Activated CD4-positive, alpha-beta T cell treated with anti-CD3 and anti-CD28 coated beads, Interleukin-10, Interleukin-2, amounts not matched to agents 100 ng/mL and 50 ng/mL, durations not matched to agents 16 hours and 8 hours (primary cell): ENCODE data around the gene TBCCD1.
"Not testable (repeated sequence)": the region's sequence is repeated elsewhere in the genome, so short reads cannot be mapped to it uniquely, and the experiment has no call there.

Experiments used
- DNase-seq: peaks from one replicate; pipeline ENCODE4 v3.0.0-alpha.2; 2020

TBCCD1 gene

DNA sequence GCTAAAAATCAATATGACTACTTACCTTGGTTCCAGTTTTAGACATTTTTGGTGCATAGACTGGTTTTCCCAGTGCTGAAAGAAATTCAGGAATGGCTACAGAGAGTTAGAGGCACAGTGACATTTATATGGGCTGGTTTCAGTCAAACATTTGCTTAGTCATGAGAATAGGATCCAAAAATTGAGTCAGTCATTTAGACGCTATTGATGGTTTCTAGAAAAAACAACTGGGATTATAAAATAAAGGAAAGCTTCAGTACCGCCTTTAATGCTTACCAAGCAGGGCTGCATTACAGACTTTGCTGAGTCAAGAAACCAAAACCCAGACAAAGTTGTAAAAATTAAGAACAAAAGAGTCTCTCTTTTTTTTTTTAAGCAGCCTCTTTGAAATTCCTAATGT lies 22.9 kb downstream of the TBCCD1 start, which contains the start of gene CRYGS:
Gene CRYGS (minus strand): TSS at position 100 of the 400 bp plus-strand sequence. CDS start 54 bp downstream, at position 46.
- no peak for DNase-seq

DNA sequence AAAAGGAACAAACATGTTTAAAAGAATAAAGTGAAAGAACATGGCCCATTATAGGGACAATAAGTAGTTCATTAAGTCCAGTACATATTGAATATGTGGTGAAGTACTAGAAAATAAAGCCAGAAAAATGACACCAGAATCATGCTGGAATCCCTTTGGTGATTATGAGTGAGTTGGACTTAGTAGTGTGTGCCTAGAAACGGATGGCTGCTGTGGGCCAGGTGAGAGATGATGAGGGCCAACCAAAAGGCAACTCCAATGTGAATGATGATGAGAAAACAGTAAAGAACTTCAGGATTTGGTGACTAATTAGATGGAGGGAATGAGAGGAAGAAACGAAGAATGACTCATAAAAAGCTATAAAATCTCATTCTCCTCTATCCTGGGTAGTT lies 26.3 kb downstream of the TBCCD1 start:
- no peak for DNase-seq

DNA sequence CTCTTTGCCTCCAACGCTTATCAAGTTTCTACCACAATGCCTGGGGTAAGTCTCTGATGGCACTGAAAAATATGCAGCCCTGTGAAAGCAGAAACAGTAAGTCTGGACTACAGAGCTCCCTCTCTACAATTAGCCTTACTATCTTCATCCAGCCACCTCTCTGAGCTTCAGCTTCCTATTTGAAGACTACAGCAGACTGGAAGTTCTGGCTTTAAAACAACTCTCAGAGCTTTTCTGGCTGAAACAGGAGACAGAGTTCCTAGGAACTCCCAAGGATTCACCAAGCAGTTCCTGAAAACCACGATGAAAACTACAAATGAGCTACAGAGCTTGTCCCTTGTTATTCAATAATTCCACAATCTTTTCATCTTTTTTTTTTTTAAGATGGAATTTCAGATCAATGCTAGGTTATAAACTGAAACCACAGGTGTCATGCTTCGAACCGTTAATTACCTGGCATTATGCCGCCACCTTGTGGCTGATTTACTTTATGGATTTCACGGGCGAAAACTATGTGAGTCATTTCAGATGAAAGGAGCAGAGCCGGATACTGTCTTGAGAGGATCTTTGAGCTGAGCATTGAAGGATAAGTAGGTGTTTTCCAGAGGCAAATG lies 26.8 kb downstream of the TBCCD1 start:
- DNase-seq = peak; percentile 90

DNA sequence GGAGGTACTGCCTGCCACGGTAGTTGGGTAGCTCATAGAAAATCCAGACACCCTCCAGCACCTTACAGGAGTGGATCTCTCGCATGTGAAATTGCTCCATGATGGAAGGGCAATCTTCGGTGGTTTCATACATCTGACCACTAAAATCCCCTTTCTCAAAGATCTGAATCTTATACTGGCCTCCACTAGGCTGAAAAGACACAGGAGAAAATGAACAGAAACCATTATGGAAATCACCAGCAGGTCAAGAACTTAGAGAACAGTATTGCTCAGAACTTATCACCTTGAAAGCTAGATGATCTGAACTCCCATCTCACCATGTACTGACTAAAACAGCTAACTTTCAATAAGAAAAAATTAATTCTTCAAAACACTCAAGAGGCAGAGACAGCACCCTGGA lies 28.4 kb downstream of the TBCCD1 start:
- DNase-seq = no peak

DNA sequence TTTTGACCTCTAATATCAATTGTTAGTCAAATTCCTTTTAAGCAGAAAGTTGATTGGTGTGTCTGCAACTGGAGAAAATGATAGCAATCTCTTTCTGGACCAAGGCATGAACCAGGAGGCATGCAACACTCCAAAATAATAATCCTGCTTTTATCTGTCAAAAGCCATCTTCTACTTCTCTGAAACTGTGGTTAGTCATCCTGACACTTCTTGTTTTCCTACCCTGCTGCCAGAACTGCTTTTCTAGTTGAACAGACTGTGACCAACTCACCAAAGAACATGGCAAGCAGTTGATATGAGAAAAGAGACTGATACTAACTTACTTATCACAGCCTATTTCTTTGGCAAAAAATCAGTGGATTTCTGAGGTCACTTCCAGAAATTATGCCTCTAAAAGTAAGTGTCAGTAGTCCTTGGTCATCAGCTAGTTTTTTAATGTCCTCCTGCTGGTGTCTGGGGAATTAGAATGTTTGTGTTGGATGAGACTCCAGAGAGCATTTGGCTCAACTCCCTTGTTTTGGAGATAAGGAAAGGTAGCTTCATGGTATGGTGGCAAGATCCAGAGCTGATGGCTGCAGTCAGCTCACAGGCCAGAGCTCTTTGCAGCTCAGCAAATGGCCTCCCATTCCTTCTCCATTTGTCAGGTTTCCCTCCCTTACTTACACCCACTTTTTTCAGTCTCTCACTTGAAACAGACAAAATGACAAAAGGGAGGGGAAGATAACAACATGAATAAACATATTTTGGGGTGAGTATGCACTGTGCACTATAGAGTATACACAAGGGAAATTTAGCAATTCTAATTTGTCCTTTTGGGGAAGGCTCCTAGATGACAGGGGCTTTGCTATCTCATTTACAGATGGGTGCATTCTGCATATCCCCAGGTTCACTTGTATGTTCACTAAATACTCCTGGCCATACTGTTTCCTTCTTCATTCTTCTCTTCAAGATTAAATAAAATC lies 30.0 kb downstream of the TBCCD1 start:
- DNase-seq = peak; percentile 74

DNA sequence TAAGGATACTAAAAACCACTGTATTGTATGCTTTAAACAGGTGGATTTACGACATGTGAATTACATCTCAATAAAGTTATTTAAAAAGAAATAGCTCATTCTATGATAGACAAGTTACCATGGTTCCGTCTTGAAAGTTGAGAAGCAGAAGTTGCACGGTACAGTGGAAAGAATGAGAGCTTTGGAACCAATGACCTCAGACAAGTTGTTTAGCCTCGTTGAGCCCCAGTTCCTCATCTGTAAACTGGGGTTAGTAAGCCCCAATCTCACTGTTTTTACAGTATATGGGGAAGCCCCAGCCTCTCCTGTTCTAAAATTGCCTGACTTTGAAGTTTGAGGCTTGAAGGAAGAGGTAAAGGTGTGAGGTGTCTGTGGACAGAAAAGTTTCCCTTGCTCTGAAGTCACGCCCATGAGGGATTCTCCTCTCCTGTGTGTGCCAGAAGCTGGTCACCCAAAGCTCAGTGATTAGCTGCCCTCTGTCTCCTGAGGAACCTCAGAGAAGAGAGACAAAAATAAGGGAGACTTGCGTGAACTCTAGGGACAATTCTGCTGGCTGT lies 32.9 kb downstream of the TBCCD1 start:
- peak; percentile 88 for DNase-seq

DNA sequence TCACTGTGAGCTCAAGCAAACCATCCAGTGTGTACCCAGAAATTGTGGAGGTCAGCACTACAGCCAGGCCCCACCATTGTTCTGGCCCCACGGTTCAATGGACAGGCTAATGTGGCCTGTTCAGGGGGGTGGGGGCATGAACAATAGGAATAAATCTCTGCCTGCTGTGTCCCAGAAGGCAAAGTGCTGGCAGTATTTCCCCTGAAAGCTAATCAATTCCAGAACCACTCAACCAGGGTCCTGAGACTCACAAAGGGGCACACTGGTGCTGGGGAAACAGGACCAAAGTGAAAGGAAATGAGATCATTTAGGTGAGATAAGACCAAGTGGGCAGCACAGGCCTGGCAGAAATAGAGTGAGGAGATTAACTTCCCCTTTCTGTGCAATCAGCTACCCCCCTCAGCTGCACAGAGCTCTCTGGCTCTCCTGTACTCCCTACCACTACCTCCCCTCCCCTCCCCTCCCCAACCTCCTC lies 34.5 kb downstream of the TBCCD1 start:
- DNase-seq = no peak

DNA sequence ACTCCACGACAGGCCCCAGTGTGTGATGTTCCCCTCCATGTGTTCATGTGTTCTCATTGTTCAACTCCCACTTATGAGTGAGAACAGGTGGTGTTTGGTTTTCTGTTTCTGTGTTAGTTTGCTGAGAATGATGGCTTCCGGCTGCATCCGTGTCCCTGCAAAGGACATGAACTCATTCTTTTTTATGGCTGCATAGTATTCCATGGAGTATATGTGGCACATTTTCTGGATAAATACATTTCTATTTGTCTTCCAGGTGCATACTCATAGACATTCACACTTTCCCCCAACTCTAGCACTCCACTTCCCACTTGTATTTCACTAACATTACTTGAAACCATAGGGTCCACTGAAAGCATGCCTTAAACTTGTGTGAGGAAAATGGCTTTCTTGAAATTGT lies 35.4 kb downstream of the TBCCD1 start:
- not testable (repeated sequence) for DNase-seq

DNA sequence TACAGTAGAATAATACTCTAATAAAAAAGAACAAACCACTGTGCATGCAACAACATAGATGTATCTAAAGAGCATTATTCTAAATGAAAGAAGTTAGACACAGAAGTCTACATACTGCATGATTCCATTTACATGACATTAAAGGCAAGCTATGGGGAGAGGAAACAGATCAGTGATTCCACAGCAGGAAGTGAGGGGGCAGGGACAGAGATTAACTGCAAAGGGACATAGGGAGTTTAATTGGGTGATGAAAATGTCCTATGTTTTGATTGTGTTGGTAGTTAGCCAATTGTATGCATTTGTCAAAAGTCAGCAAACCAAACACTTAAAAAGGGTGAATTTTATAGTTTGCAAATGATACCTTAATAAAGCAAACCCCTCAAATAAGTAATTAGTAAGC lies 36.7 kb downstream of the TBCCD1 start:
- no peak for DNase-seq

DNA sequence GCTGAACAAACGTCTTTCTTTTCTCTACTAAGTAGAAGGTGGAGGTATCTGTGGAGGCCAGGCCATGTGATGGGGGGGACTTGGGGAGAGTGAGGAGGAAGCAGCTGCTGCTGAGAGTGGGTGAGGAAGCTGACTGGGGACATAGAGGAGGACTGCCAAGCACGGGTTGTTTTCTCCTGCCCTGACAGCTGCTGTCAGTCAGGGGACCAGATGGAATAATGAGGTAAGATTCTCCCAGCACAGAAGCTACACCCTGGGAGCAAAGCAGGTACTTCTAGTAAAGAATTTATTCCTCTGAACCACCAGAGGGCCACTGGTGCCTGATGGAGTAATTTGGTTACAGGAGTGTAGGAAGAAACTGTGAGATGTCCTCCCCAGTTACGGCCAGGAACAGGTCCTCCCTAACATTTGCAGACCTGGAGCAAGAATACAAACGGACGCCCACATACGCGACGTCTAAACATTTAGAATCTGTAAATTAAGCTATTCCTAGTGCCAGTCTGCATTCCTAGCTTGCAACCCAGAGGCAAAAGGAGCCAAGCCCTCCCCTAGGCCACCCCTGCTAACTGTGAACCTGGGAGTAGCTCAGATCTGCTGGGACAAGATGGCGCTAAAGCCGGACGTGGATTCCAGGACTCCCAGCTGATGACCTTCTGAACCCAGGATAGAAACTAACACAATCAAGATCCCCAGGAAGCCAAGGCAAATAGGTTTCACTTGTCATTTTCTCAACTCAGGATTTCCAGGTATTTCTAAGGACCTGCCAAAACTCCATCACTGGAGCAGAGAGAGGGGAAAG lies 37.7 kb downstream of the TBCCD1 start:
- no peak for DNase-seq

DNA sequence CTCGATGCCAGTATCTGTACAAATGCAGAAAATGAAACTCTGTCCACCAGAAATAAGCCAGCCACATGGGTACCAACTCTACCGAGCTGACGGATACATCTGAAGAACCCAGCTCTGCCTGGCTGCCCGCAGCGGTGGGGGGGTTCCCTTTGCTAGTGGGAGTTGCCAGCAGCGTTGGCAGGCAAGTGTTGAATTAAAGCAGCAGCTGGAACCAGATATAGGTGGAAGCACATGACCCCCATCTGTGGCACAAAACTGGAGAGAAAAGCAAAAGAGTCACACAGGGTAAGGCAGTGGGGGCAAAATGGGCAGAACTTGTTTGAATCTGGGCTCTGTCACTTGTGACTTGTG lies 40.9 kb downstream of the TBCCD1 start:
- no peak for DNase-seq

DNA sequence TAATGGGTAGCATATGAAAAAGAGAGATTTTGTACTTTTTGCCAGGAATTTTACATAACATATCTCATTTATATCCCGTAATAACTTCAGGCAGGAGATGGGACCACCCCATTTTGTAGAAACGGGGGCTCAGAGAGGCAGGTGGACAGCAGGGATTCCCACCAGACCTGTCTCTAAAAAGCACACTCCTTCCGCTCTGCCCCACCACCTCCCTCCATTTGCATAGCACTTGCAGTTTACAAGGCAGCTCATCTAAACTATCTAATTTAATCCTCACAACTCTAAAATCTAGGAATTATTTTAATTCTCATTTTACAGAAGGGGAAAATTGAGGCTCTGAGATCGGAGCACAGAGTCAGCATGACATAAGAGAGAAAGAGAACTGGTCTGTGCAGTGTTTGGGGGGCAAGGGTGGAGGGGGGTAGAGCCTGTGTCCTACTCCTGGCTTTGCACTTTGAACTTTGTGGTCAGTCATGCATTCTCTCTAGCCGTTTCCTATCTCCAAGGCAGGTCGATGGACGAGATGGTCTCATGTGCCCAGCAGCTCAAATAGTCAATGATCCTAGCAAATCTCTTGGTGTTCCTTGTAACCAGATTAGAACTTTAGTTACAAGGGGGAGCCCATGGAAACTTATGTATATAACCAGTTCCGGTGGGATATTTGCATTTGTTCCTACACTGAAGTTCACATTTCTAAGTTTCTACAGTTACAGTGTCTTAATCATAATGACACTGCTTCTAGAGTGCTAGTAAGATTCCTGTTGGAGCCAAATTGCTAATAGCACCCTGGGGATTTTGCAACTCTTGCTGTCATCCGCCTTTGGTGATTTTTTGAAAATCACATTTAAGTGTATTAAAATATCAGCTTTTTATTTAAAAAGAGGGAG lies 41.5 kb downstream of the TBCCD1 start:
- no peak for DNase-seq

DNA sequence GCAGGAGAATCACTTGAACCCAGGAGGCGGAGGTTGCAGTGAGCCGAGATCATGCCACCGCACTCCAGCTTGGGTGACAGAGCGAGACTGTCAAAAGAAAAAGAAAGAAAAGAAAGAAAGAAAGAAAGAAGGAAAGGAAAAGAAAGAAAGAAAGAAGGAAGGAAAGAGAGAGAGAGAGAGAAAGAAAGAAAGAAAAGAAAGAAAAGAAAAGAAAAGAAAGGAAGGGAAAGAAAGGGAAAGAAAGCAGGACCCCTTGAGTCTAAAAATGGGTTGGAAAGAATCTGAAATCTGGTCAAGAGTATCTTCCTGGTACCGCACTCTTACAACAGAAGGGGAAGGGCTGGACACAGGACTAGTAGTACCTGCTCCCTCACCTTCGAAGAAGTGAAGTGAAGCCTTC lies 42.5 kb downstream of the TBCCD1 start:
- DNase-seq = no peak

DNA sequence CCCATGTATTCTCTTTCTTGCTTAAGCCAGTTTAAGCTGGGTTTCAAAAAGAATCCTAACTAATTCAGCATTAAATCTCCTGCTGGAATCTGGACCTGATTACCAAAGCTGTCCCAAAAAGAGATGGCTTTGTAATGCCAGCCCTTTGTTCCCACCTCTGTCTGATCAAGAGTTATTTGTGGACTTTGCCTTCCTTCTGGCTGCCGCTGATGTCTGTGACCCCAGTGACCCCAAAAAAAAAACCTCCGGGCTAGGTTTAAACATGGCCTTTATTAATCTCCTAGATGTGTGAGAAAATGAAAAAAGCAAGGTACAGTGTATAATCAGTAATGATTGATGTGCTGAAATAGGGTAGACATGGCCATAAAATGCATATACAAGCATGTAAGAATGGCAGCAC lies 43.7 kb downstream of the TBCCD1 start:
- no peak for DNase-seq

DNA sequence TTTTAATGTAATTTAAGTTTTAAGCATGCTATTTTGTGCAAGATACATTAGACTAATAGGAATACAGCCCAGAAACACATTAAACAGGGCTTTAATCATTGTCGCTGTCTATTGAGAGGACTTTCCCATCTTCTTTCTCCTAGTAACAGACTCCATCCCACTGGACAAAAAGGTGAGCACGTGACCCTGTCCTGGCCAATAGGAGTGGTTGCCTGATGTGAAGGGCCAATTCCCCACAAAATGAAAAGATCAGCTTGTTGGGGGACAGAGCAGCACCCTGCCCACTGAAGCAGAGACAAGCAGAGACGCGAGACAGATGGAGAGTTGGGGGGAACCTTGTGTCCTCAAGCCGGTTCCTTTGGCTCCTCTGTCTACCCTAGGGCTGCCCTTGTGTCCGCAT lies 44.1 kb downstream of the TBCCD1 start:
- no peak for DNase-seq

DNA sequence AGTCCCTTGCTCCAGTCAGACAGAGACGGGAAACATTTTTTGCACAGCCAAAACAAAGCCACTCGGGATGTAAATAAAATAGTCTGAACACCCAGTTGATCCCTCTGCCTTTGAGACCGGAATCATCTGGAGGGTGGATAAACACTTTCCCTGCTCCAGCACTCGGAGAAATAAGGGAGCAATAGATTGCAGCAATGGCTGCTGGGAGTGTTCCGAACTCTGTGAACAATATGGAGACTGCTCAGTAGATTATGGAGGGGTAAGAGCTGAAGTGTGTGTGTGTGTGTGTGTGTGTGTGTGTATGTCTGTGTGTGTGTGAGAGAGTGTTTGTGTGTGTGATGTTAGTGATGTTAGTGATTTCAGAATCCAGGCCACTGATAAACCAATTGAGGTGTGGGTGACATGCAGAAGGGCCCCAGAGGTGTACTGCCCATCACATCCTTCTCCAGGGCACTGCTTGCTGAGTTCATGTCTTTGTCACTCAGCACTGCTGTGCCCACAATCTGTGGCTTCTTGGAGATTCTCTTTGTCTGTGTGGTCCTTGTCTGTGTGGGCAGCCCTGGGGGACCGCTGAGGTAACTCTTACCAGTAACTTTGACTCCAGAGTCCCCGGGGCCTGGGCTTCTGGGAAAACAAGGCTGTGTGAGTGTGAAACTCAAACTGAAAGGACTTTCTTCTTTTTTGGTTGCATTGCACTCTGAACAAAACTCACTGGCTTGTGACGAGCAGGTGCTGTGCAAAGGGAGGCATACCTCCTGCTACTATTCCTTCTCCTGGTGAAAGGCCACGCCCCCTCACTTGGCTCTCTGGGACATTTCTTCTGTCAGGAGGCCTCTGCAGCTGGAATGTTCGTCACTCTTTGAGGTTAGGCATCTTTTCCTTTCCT lies 45.9 kb downstream of the TBCCD1 start:
- peak; percentile 90 for DNase-seq

DNA sequence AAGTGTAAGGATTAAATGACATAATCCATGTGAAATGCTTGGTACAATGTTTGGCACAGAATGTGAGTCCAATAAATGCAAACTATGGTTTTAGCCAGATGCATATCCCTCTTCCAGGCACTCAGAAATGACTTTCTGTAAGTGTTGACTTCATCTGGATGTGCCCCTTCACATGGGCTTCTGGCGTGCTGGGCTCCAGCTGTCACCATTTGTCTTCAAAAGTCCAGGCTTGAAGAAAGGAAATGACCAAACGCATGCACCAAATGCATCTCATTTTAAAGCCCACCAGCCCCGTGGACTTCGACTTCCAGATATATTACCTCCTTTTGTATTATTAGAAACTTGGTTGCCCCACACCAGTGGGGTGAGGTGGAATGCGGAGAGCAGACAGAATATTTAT lies 46.7 kb downstream of the TBCCD1 start:
- no peak for DNase-seq

DNA sequence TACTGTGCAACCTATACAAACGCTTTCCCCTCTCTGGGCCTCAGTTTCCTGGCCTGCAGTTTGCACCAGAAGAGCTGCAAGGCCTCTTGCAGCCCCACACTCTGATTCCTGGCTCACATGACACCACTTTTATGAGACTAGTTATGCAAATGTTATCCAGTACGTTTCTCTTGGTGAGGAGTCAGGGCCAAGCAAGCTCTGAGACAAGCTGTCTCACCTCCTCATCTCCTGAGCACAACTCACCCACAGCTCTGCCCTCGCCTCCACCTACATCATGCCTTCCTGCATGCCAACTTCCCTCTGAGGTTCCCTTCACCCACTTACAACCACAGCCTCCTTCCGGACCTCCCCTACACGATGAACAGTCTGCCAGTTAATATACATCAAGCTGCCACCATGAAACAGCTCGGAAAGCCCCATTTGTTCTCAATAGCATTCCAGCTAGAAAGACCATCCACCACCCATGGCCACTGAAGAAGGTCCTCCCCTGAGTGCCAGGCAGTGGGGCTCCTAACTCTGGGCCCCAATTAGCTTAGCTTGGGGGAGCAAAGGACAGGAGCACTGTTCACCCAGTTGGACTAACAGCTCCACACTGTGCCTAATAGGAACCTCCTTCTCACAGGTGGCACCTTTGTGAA lies 48.0 kb downstream of the TBCCD1 start:
- DNase-seq = peak; percentile 92

DNA sequence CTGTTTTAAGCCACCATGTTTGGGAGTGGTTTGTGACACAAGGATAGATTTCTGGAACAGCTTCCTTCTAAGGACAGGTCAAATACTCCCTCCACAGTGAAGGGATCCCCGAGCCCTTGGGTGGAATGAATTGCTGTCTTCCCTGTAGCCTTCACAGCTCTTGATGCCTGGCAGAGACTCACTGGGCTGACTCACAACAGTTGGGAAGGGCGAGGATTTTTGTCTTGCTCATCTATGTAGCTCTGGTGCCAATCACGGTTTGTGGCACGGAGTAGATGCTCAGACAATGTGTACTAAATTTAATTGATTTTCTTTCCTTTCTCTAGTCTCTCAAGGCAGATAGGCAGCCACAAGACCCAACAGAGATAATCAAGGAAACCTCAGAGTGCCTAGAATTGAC lies 49.9 kb downstream of the TBCCD1 start:
- DNase-seq = peak; percentile 41

DNA sequence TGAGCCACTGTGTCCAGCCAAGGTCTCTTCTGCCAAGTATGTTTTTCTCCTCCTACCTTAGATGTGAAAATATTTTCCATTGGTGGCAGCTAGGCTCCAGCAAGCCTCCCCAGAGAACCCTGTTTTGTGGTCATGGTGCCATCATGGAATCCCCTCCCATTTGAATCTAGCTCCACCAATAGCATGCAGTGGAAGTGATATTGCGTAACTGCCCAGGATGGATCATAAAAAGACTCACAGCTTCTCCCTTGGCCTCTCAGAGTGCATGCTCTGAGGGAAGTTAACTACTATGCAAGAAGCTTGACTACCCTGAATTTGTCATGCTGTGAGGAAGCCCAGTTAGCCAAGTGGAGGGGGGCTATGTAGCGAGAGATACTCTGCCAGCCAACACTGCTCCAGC lies 50.5 kb downstream of the TBCCD1 start:
- DNase-seq = peak; percentile 49
